HG03066 (cell line): ENCODE measurements around the gene QKI.
"Not testable (repeated sequence)": the region's sequence is repeated elsewhere in the genome, so short reads cannot be mapped to it uniquely, and the experiment has no call there.

ENCODE experiments used
- ATAC-seq: cut with Tn5 transposase; IDR thresholded peaks from one replicate; pipeline ENCODE4 v1.9.1; 2021; ENCODE audit warnings: low read depth; ENCODE audit not compliant: unreplicated experiment

The QKI gene

GRCh38 chr6:163437466-163437865 is 22.9 kb downstream of the QKI start:
- ATAC-seq = no peak

GRCh38 chr6:163438298-163438939 is 23.9 kb downstream of the QKI start:
- no peak for ATAC-seq

DNA sequence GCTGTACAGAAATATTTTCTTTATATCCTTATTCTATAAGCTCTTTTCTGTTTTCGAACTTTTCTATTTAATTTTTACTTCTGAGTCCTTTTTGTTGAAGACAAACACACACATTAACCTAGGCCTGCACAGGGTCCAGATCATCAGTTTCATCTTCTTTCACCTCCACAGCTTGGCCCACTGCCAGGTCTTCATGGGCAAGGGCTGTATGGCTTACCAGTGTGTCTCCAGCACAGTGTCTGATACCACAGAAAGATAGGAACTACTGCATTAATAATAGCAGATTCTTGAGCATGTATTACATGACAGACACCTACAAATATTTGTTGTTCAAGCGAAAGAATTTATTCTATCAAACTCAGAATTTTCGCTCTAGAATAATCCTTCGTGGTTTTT is 24.4 kb downstream of the QKI start:
- no peak for ATAC-seq

GRCh38 chr6:163439390-163439789 is 24.9 kb downstream of the QKI start:
- not testable (repeated sequence) for ATAC-seq

DNA sequence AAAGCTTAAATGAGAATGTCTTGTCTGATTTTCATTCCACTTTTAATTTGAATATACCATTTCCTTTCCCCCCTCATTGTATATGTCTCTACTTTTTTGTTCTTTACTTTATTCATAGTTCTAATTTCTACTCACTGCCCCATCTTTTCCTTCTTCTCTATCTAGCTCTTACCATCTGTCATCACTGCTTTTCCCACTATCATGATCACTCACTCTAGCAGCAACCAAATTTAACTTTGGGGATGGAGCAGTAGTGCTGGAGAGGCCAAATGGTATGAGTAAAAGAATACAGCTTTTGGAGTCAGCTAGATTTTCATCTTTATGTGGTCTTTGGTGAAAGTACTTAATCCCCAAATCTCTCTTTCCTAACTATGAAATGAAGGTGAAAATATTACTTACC is 25.5 kb downstream of the QKI start:
- ATAC-seq = no peak

DNA sequence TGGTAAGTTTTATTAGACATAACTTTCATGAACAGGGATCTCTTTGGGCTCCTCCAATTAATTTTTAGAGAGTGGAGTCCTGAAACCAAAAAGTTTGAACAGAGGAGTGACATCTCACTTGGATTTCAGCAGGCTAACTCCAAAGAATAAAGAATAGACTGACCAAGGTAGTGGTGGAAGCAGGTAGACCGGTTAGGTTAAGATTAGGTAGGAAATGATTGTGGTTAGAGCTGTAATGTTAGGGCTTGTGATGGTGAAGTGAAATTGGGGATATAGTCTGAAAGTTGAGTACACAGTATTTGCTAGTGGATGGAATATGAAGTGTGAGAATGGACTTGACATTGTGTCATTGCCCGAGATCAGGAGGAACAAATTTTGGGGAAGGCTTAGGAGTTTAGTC is 27.8 kb downstream of the QKI start:
- no peak for ATAC-seq

DNA sequence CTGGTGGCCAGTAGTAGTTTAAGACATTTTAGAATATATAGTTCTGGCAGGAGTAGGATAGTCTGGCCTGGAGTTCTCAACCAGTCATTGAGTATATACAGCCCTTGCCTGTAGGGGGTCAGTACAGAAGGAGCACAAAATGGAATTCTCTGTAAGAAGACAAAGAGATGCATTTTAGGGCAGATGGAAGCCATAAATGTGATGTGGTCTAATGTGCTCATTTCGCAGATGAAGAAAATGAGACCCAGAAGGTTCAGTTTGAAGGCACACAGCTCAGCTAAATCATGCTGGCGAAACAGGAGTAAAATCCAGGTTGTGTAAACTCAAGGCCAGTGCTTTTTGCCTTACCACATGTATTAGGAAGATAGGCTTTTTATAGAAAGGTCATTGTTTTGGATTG is 29.6 kb downstream of the QKI start:
- no peak for ATAC-seq

GRCh38 chr6:163446549-163446948 is 32.0 kb downstream of the QKI start:
- ATAC-seq = no peak

GRCh38 chr6:163449076-163449475 is 34.6 kb downstream of the QKI start:
- no peak for ATAC-seq

- ATAC-seq = no peak
Observed at GRCh38 chr6:163454425-163454824, 39.9 kb downstream of the QKI start.

DNA sequence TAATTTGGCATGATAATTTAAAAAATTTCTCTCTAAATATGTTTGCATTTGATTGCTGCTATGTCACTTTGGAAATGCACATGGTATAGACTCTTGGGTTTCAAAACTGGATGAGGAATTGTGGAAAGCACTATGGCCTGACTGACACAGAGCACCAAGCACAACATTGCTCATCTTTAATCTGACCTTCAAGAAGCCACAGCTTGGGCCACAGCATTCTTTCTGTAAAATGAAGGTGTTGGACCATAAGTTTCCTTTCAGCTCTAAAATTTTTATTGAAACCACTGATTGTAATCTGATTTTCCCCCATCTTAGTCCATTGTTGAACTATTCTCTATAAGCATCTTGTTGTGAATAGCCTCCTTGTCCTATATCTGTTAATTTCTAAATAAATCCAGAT is 41.0 kb downstream of the QKI start:
- no peak for ATAC-seq

DNA sequence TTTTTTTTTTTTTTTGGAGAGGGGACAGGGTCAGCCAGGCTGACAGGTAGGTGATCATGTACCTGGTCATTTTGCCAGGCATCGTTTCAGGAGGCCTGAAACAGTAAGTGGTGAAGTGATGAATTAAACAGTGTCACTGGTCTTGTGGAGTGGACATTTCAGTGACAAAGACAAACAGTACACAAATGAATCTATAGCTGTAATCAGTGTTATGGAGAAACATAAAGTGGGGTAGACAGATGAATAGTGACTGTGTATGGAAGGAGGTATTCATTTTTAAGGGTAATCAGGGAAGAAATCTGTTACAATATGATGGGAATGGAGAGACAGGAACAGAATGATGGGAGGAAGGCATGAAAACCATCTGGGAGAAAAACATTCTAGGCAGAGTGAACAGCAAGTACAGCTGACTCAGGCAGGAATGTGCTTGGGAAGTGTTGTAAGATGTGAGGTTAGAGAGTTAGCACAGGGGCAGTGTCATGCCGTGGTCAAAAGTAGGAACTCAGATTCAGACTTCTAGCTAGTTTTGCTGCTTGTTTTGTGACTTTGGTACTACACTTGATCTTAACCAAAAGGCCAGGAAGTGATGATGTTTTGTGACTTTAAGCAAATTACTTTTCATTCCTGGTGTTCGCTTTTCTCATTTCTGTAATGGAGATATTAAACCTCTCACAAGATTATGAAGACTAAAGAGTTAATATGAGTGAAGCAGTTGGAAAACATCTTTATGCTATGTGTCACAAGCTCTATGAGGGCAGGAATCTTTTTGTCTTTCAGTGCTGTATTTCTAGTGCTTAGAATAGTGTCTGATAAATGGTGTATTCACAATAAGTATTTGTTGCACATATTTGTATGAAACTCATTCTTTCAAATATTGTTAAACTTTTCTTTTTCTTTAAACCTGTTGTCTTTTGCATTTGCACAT is 43.4 kb downstream of the QKI start:
- no peak for ATAC-seq

- no peak for ATAC-seq
Observed at GRCh38 chr6:163459007-163459406, 44.5 kb downstream of the QKI start.

- no peak for ATAC-seq
Observed at GRCh38 chr6:163459536-163459935, 45.0 kb downstream of the QKI start.

GRCh38 chr6:163460307-163460782 is 45.8 kb downstream of the QKI start:
- peak; percentile 89 for ATAC-seq

- ATAC-seq = no peak
Observed at GRCh38 chr6:163461696-163462095, 47.2 kb downstream of the QKI start.

- ATAC-seq = no peak
Observed at GRCh38 chr6:163463180-163463579, 48.7 kb downstream of the QKI start.

GRCh38 chr6:163463795-163464194 is 49.3 kb downstream of the QKI start:
- no peak for ATAC-seq

DNA sequence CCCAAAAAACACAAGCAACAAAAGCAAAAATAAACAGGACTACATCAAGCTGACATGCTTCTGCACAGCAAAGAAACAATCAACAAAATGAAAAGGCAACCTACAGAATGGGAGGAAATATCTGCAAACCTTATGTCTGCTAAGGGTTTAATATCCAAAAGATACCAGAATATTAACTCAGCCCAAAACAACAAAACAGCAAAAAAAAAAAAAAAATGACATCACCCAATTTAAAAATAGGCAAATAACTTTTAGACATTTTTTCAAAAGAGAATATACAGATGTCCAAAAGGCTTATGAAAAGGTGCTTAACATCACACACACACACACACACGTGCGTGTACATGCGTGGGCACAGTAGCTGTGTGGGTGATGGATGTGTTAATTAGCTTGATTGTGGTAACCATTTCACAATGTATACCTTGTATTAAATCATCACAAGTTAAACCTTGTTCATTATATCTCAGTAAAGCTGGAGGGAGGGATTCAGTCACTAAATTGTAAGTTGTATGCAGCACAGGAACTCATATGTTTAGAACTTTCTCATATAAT is 52.4 kb downstream of the QKI start:
- ATAC-seq = no peak

- no peak for ATAC-seq
Observed at GRCh38 chr6:163468738-163469137, 54.2 kb downstream of the QKI start.

DNA sequence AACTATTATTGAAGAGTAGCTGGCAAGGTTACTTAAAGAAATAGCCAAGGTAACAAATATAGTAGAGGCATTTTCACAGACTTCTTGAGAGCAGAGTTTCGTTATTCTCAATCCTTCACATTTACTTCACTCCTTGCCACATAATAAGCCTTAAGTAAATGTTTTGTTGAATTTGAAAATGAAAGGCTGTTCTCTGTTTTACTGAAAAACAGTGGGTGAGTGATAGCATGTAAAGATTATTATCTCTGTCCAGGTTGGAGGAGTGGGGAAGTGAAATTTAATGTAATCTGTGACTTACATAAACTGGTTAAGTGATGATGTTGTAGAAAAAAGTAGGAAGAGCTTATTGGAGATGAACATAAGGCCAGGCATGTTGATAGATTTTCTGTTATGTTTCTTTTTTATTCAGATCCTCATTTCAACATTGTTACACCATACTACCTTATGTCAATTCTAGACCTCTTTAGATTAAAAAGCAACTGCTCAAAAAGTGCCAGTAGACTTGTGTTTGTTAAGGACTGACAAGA is 55.0 kb downstream of the QKI start:
- ATAC-seq = no peak
